Stimulated activated CD4-positive, alpha-beta T cell treated with anti-CD3 and anti-CD28 coated beads, Interleukin-1b, Interleukin-23, amount 100 ng/mL, for 4 hours (primary cell): ENCODE data around the gene MYL6.
"Not testable (repeated sequence)": the region's sequence is repeated elsewhere in the genome, so short reads cannot be mapped to it uniquely, and the experiment has no call there.

Experiments used
- DNase-seq, 2 donors: peaks; one replicate each; pipeline ENCODE4 v3.0.0-alpha.2; 2020; ENCODE audit warnings: low read depth in 2 of 2

Gene MYL6

GRCh38 chr12:56189099-56189917 is 31.1 kb downstream of the MYL6 start, which contains the start of gene SMARCC2:
SMARCC2 (minus strand) TSS chr12:56189483; CDS start chr12:56189461, 22 bp downstream.
- peak; percentile 71 to 80 for DNase-seq

GRCh38 chr12:56189918-56190694 is 31.9 kb downstream of the MYL6 start:
- peak; percentile 76 to 84 for DNase-seq

GRCh38 chr12:56190695-56191155 is 32.6 kb downstream of the MYL6 start:
- no peak for DNase-seq

GRCh38 chr12:56192582-56192981 is 34.4 kb downstream of the MYL6 start:
- DNase-seq = no peak

- peak; percentile 40 to 67 for DNase-seq
Observed at GRCh38 chr12:56193025-56193578, 34.9 kb downstream of the MYL6 start.

GRCh38 chr12:56196818-56197550 is 38.8 kb downstream of the MYL6 start:
- not testable (repeated sequence) for DNase-seq

- DNase-seq = no peak
Observed at GRCh38 chr12:56197921-56198635, 39.9 kb downstream of the MYL6 start.

GRCh38 chr12:56198836-56199235 is 40.7 kb downstream of the MYL6 start:
- no peak for DNase-seq

GRCh38 chr12:56202366-56202765 is 44.2 kb downstream of the MYL6 start:
- DNase-seq = no peak

- no peak for DNase-seq
Observed at GRCh38 chr12:56202838-56203237, 44.7 kb downstream of the MYL6 start.

- no peak for DNase-seq
Observed at GRCh38 chr12:56204275-56204674, 46.1 kb downstream of the MYL6 start.

GRCh38 chr12:56205445-56205844 is 47.3 kb downstream of the MYL6 start:
- no peak for DNase-seq

GRCh38 chr12:56206452-56207166 is 48.5 kb downstream of the MYL6 start:
- no peak for DNase-seq

GRCh38 chr12:56208006-56208405 is 49.8 kb downstream of the MYL6 start:
- no peak for DNase-seq
